Fibroblast of the aortic adventitia (primary cell): ENCODE results near the gene LGALS3. TPM values are rescaled to one million over a fixed set of nuclear protein-coding genes. Genes with fewer than 3 reads are reported as not detected.
"Not testable (repeated sequence)": the region's sequence is repeated elsewhere in the genome, so short reads cannot be mapped to it uniquely, and the experiment has no call there.

Source experiments
- DNase-seq: peaks from one replicate; pipeline ENCODE4 v3.0.0-alpha.2; 2010; ENCODE audit warnings: low read depth
- H3K4me3 ChIP-seq: 2 replicates; pipeline ENCODE4 v1.5.1; 2011; ENCODE audit warnings: low read depth, mild to moderate bottlenecking, control low read depth, low read length, moderate library complexity
- total RNA-seq: library from RNA; depleted of rRNA; stranded (reverse); fragments of >200 nt; gene quantifications from 2 replicates; pipeline ENCODE4 v1.2.3, GENCODE V29; 2012; ENCODE audit warnings: low replicate concordance
- TF ChIP-seq, protein P1 (sequence below): IDR thresholded peaks from 2 replicates; pipeline ENCODE4 v1.5.1; 2011; ENCODE audit warnings: mild to moderate bottlenecking, low read length, control low read depth, inconsistent platforms; ENCODE audit not compliant: insufficient read depth

LGALS3 gene
- total RNA-seq = 83.3 and 475 TPM in 2 replicates

GRCh38 chr14:55129086-55129427 is at the start of gene LGALS3:
Gene LGALS3 (plus strand): TSS chr14:55129252. CDS start chr14:55137374, 8,122 bp downstream.
- DNase-seq = peak; percentile 56
- H3K4me3 ChIP-seq = peak within 1 kb of the TSS; percentile 91
- TF ChIP-seq, protein P1, sequence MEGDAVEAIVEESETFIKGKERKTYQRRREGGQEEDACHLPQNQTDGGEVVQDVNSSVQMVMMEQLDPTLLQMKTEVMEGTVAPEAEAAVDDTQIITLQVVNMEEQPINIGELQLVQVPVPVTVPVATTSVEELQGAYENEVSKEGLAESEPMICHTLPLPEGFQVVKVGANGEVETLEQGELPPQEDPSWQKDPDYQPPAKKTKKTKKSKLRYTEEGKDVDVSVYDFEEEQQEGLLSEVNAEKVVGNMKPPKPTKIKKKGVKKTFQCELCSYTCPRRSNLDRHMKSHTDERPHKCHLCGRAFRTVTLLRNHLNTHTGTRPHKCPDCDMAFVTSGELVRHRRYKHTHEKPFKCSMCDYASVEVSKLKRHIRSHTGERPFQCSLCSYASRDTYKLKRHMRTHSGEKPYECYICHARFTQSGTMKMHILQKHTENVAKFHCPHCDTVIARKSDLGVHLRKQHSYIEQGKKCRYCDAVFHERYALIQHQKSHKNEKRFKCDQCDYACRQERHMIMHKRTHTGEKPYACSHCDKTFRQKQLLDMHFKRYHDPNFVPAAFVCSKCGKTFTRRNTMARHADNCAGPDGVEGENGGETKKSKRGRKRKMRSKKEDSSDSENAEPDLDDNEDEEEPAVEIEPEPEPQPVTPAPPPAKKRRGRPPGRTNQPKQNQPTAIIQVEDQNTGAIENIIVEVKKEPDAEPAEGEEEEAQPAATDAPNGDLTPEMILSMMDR = no peak

DNA sequence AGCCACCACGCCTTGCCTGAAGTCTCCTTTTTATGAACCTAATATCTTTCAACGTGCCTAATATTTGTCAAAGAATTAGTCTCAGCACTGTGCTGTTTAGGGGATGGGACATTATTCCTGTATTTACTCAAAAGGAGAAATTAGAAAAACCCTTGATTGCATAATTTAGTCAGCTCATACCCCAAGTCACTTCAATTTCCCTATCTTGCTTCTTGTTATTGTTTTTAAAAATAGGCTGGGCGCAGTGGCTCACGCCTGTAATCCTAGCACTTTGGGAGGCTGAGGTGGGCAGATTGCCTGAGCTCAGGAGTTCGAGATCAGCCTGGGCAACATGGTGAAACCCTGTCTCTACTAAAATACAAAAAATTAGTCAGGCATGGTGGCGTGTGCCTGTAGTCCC is 49.1 kb upstream of the LGALS3 start:
- not testable (repeated sequence) for DNase-seq, H3K4me3 ChIP-seq

DNA sequence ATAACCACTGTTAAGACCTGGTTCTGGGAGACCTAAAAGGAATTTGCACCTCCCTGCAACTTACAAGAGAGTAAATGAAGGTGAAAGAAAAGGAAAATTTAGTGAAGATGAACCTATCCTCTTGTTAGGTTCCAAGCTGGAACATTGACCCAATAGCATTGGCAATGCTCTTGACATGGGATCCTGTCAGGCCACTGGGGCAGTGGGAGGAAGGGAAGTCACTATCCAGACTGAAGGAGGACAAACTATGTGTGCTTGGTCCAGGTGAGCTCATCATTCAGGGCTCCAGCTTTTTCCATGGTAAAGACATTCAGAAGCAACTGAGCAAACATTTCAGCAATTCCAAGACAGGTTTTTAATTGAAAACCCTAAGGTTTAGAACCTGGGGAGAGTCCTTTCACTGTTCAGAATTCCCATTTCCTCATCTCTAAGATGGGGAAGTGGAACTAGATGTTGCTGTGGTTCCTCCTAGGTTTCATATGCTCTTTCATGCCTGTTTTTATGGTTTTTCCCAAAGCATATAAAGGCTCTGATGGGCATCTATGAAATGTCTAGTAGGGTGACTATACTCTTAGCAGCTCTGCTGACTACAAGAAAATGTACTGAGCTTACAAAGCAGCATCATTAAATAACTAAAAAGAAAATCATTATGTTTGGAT is 44.5 kb upstream of the LGALS3 start:
- TF ChIP-seq, protein P1 = no peak
- no peak overlapping the region for H3K4me3 ChIP-seq
- no peak for DNase-seq

GRCh38 chr14:55085060-55085660 is 43.9 kb upstream of the LGALS3 start:
- no peak for DNase-seq
- no peak overlapping the region for H3K4me3 ChIP-seq
- TF ChIP-seq, protein P1 = no peak

DNA sequence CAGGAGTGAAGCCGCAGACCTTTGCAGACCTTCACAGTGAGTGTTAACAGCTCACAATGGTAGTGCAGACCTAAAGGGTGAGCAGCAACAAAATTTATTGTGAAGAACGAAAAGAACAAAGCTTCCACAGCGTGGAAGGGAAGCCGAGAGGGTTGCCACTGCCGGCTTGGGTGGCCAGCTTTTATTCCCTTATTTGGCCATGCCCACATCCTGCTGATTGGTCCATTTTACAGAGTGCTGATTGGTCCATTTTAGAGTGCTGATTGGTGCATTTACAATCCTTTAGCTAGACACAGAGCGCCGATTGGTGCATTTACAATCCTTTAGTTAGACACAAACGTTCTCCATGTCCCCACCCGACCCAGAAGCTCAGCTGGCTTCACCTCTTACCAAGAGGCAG is 42.1 kb upstream of the LGALS3 start:
- DNase-seq = no peak
- no peak overlapping the region for H3K4me3 ChIP-seq
- TF ChIP-seq, protein P1 = no peak

- no peak for DNase-seq
- H3K4me3 ChIP-seq = no peak overlapping the region
- TF ChIP-seq, protein P1 = no peak
Observed at GRCh38 chr14:55088356-55088755, 40.7 kb upstream of the LGALS3 start.

DNA sequence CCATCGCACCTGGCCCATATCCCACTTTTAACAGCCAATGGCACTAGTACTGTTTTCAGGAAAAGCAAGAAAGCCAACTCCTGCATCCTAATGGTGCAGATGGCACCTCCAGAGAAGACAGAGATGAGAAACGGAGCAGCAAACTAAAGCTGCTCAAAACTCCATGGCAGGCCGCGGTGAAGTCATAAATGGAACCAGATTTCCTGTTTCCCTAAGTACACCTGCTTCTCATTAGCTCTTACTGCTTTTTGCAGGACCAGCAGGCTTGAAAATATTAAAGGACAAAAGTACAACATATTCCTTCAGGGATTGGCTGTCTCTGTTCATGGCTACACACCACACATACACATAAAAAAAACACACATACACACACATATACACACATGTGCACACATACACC is 36.7 kb upstream of the LGALS3 start:
- TF ChIP-seq, protein P1 = no peak
- H3K4me3 ChIP-seq = no peak overlapping the region
- peak; percentile 53 for DNase-seq
